ENCODE results near the gene LILRB5. TPM values are rescaled to one million over a fixed set of nuclear protein-coding genes. Genes with fewer than 3 reads are reported as not detected.
"Not testable (repeated sequence)": the region's sequence is repeated elsewhere in the genome, so short reads cannot be mapped to it uniquely, and the experiment has no call there.

Gene LILRB5
- total RNA-seq, 1 donor from 2014 or later, result not detected

GRCh38 chr19:54275951-54276350 is 18.9 kb upstream of the LILRB5 start:
- no peak for DNase-seq (ENCODE audit: low read depth, low spot score)
- no peak overlapping the region for H3K27ac Mint-ChIP-seq (ENCODE audit: unreplicated experiment)

DNA sequence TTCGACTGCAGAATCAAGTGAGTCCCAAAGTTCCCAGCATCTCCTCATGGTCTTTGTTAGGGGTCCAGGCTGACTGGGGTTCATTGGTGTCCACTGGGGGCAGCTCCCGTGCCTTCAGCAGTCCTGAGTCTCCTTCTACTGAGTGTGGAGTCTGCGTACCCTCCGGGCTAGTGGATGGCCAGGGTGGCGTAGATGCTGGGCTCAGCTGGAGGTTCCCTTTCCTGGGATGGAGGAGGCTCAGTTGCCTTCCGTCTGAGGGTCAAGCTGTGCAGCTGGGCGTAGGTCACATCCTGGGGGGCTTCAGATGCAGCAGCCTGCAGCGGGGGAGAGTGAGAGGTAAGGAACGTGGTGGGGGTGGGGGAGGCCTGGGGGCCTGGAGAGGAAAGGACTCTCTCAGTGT is 17.4 kb upstream of the LILRB5 start:
- not testable (repeated sequence) for H3K4me3 Mint-ChIP-seq; H3K36me3 Mint-ChIP-seq (ENCODE audit: low read depth); H3K9me3 Mint-ChIP-seq; DNase-seq (ENCODE audit: low read depth, low spot score); H3K4me1 Mint-ChIP-seq; H3K27ac Mint-ChIP-seq (ENCODE audit: unreplicated experiment)
- H3K27me3 Mint-ChIP-seq (ENCODE audit: low read depth), result peaks cover 42% of the 10 kb centered on the region

More at GRCh38 chr19:54275951-54276350, 18.9 kb upstream of the LILRB5 start:
- Mint-ChIP-seq H3K4me1 (no peaks in the 10 kb centered on the region), H3K36me3 (ENCODE audit: low read depth) (no peaks in the 10 kb centered on the region), H3K9me3 (no peaks in the 10 kb centered on the region), H3K4me3 (no peak overlapping the region), H3K27me3 (ENCODE audit: low read depth) (peaks cover 44% of the 10 kb centered on the region)
- TF ChIP-seq CTCF (conservative IDR thresholded peaks at IDR 0.05), result no peak

DNA sequence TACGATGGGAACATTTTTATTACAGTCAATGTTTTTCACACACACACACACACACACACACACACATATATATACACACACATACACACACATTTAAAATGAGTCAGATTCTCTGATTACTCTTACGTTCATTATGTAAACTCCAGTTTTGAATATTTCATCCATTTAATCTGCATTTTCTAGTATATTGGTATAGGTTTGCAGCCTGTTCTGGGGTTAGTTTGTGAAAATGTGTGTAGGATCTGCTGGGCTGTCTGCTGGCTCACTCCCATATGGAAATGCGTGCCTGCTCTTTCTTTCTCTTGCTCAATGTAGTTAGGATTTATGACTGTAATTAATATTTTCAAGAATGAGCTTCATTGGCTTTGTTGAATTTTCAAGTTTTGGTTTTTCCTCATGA is 16.7 kb upstream of the LILRB5 start:
- no peaks in the 10 kb centered on the region for H3K9me3 Mint-ChIP-seq
- DNase-seq (ENCODE audit: low read depth, low spot score), result no peak
- H3K4me1 Mint-ChIP-seq, result no peaks in the 10 kb centered on the region
- no peak for TF ChIP-seq CTCF (conservative IDR thresholded peaks at IDR 0.05)
- no peaks in the 10 kb centered on the region for H3K36me3 Mint-ChIP-seq (ENCODE audit: low read depth)
- H3K4me3 Mint-ChIP-seq, result no peak overlapping the region
- no peak overlapping the region for H3K27ac Mint-ChIP-seq (ENCODE audit: unreplicated experiment)
- peaks cover 47% of the 10 kb centered on the region for H3K27me3 Mint-ChIP-seq (ENCODE audit: low read depth)

DNA sequence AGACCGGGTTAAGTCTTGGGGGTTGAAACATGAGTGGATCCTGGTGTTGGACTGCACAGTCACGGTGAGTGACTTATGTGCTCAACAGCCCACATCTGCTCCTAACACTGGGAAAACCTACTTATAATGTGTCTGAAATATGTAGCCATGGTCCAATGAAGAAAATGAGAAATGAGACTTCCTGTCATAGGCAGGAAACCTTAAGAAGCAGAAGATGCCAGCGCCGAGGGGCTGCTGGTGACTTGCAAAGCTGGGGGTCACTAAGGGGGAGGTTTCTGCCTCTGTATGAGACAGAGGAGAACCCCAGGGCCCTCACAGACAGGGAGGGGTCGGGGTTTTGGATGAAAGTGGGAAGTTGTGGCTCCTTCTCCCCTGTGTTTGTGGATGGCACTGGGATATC is 15.1 kb upstream of the LILRB5 start:
- H3K9me3 Mint-ChIP-seq; H3K4me3 Mint-ChIP-seq; DNase-seq (ENCODE audit: low read depth, low spot score); H3K36me3 Mint-ChIP-seq (ENCODE audit: low read depth); H3K27ac Mint-ChIP-seq (ENCODE audit: unreplicated experiment); H3K4me1 Mint-ChIP-seq: not testable (repeated sequence)
- H3K27me3 Mint-ChIP-seq (ENCODE audit: low read depth), result peaks cover 62% of the 10 kb centered on the region

- DNase-seq (ENCODE audit: low read depth, low spot score); H3K4me1 Mint-ChIP-seq; H3K36me3 Mint-ChIP-seq (ENCODE audit: low read depth); H3K4me3 Mint-ChIP-seq; H3K9me3 Mint-ChIP-seq; H3K27ac Mint-ChIP-seq (ENCODE audit: unreplicated experiment): not testable (repeated sequence)
- peaks cover 61% of the 10 kb centered on the region for H3K27me3 Mint-ChIP-seq (ENCODE audit: low read depth)
These were observed 14.5 kb upstream of the LILRB5 start for GRCh38 chr19:54271587-54271986.

- DNase-seq (ENCODE audit: low read depth, low spot score), result no peak
- no peaks in the 10 kb centered on the region for H3K4me1 Mint-ChIP-seq
- H3K9me3 Mint-ChIP-seq, result no peaks in the 10 kb centered on the region
- no peak for TF ChIP-seq CTCF (conservative IDR thresholded peaks at IDR 0.05)
- no peak overlapping the region for H3K27ac Mint-ChIP-seq (ENCODE audit: unreplicated experiment)
- no peak overlapping the region for H3K4me3 Mint-ChIP-seq
- H3K36me3 Mint-ChIP-seq (ENCODE audit: low read depth), result no peaks in the 10 kb centered on the region
- H3K27me3 Mint-ChIP-seq (ENCODE audit: low read depth), result peaks cover 62% of the 10 kb centered on the region
These were observed 14.0 kb upstream of the LILRB5 start for GRCh38 chr19:54271106-54271505.

DNA sequence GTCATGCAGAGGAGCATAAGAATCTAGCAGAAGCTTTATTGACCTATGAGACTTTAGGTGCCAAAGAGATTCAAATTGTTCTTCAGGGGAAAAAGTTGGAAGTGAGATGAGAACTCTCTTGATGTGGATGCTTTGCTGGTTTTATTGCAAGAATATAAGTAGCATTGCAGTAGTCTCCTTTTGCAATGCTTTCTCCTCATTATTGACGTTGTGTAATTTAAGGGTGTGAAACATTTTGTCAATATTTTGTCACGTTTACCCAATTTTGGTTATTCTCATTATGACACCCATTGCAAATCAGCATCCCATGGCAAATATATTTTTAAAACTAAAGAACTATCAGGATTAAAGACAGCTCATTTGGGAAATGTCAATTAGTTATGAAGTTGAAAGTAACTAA is 11.9 kb upstream of the LILRB5 start:
- no peaks in the 10 kb centered on the region for H3K36me3 Mint-ChIP-seq (ENCODE audit: low read depth)
- DNase-seq (ENCODE audit: low read depth, low spot score), result no peak
- H3K27me3 Mint-ChIP-seq (ENCODE audit: low read depth), result peaks cover 67% of the 10 kb centered on the region
- peaks cover 3% of the 10 kb centered on the region for H3K4me1 Mint-ChIP-seq
- H3K4me3 Mint-ChIP-seq, result no peak overlapping the region
- H3K9me3 Mint-ChIP-seq, result no peaks in the 10 kb centered on the region
- H3K27ac Mint-ChIP-seq (ENCODE audit: unreplicated experiment), result no peak overlapping the region
- no peak for TF ChIP-seq CTCF (conservative IDR thresholded peaks at IDR 0.05)
